ENCODE results near the gene PCSK9. TPM values are rescaled to one million over a fixed set of nuclear protein-coding genes. Genes with fewer than 3 reads are reported as not detected.

The PCSK9 gene
- total and polyA plus RNA-seq, 2 donors, result 0.05 to 0.09 TPM

DNA sequence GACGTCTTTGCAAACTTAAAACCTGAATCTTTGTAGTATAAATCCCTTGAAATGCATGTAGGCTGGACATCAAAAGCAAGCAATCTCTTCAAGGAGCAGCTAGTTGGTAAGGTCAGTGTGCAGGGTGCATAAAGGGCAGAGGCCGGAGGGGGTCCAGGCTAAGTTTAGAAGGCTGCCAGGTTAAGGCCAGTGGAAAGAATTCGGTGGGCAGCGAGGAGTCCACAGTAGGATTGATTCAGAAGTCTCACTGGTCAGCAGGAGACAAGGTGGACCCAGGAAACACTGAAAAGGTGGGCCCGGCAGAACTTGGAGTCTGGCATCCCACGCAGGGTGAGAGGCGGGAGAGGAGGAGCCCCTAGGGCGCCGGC, 390 bp upstream of the PCSK9 start:
- Histone ChIP-seq H3K4me3 (ENCODE audit: low read length in 2 of 2) (no peak overlapping the region), H3K27ac (ENCODE audit: low read depth in 1 of 2, low read length in 1 of 2) (no peak overlapping the region), H3K9me3 (ENCODE audit: control insufficient read depth in 2 of 2, insufficient read depth in 1 of 2, low read length in 1 of 2) (peaks cover 0 to 3% of the 10 kb centered on the region in 2 donors), H3K36me3 (ENCODE audit: control insufficient read depth in 2 of 2, insufficient read depth in 2 of 2, low read length in 1 of 2) (no peaks in the 10 kb centered on the region), H3K4me1 (ENCODE audit: control insufficient read depth in 2 of 2, insufficient read depth in 2 of 2, low read length in 2 of 2) (no peaks in the 10 kb centered on the region), H3K27me3 (ENCODE audit: control insufficient read depth in 2 of 2, insufficient read depth in 1 of 2, low read length in 1 of 2) (peaks cover 41 to 76% of the 10 kb centered on the region in 2 donors)
- DNase-seq (ENCODE audit: low read depth in 6 of 9, low spot score in 9 of 9), result no peak
- 47% methylated on average over 9 of the region's 9 CpGs for WGBS

DNA sequence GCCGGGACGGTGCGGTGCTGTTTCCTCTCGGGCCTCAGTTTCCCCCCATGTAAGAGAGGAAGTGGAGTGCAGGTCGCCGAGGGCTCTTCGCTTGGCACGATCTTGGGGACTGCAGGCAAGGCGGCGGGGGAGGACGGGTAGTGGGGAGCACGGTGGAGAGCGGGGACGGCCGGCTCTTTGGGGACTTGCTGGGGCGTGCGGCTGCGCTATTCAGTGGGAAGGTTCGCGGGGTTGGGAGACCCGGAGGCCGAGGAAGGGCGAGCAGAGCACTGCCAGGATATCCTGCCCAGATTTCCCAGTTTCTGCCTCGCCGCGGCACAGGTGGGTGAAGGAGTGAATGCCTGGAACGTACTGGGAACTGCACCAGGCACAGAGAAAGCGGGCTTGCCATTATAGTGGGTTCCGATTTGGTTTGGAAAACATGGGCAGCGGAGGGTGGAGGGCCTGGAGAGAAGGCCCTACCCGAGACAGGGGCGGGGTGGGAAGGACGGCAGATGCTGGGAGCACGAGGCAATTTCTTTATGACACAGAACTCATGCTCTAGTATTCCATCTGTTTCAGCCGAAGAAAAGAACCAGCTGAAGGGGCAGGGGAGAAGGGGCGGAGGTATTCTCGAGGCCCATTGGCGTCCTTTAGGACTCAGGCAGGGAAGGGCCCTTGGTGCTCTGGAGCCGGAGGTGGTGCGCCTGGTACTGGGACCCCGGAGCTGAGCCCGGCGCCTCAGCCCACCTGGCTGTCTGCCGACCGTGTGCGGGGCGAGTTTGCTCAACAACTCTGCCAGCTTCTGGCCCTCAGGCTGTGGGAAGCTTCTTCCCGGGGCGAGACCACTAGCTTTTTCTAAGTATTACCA, 960 bp downstream of the PCSK9 start:
- Histone ChIP-seq H3K4me1 (ENCODE audit: control insufficient read depth in 2 of 2, insufficient read depth in 2 of 2, low read length in 2 of 2) (no peaks in the 10 kb centered on the region), H3K4me3 (ENCODE audit: low read length in 2 of 2) (no peak overlapping the region), H3K9me3 (ENCODE audit: control insufficient read depth in 2 of 2, insufficient read depth in 1 of 2, low read length in 1 of 2) (peaks cover 0 to 3% of the 10 kb centered on the region in 2 donors), H3K27me3 (ENCODE audit: control insufficient read depth in 2 of 2, insufficient read depth in 1 of 2, low read length in 1 of 2) (peaks cover 41 to 69% of the 10 kb centered on the region in 2 donors), H3K27ac (ENCODE audit: low read depth in 1 of 2, low read length in 1 of 2) (no peak overlapping the region), H3K36me3 (ENCODE audit: control insufficient read depth in 2 of 2, insufficient read depth in 2 of 2, low read length in 1 of 2) (no peaks in the 10 kb centered on the region)
- no peak for DNase-seq (ENCODE audit: low read depth in 6 of 9, low spot score in 9 of 9)
- WGBS, result 30% methylated on average over 49 of the region's 49 CpGs

DNA sequence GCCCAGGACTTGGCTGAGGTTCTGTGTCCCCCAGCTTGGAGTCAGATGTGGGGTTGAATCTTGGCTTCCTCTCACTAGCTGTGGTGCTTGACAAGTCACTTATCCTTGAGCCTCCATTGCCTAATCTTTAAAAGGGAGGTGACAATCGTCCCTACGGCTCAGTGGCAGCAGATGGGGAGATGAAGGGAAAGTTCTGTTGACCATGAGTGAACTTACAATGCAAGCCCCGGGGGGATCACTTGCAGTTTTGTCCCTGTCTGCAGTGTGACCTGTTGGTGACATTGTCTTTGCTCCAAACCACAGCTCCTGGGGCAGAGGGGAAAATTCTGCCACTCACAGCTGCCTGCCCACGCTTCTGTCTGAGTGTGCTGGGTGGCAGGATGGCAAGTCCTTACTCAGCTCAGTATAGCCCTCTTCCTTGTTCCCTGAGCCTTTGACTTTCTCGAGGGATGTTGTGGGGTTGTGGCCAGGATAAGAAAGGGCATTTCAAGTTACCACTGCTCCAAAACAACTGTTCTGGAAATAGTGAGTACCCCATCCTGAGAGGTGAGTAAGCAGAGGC, 1.7 kb downstream of the PCSK9 start:
- peaks cover 41 to 66% of the 10 kb centered on the region in 2 donors for H3K27me3 ChIP-seq (ENCODE audit: control insufficient read depth in 2 of 2, insufficient read depth in 1 of 2, low read length in 1 of 2)
- no peak for DNase-seq (ENCODE audit: low read depth in 6 of 9, low spot score in 9 of 9)
- no peak overlapping the region for H3K27ac ChIP-seq (ENCODE audit: low read depth in 1 of 2, low read length in 1 of 2)
- H3K9me3 ChIP-seq (ENCODE audit: control insufficient read depth in 2 of 2, insufficient read depth in 1 of 2, low read length in 1 of 2), result peaks cover 0 to 3% of the 10 kb centered on the region in 2 donors
- no peaks in the 10 kb centered on the region for H3K4me1 ChIP-seq (ENCODE audit: control insufficient read depth in 2 of 2, insufficient read depth in 2 of 2, low read length in 2 of 2)
- WGBS, result 67% methylated on average over 5 of the region's 5 CpGs
- H3K36me3 ChIP-seq (ENCODE audit: control insufficient read depth in 2 of 2, insufficient read depth in 2 of 2, low read length in 1 of 2), result no peaks in the 10 kb centered on the region
- H3K4me3 ChIP-seq (ENCODE audit: low read length in 2 of 2), result no peak overlapping the region

DNA sequence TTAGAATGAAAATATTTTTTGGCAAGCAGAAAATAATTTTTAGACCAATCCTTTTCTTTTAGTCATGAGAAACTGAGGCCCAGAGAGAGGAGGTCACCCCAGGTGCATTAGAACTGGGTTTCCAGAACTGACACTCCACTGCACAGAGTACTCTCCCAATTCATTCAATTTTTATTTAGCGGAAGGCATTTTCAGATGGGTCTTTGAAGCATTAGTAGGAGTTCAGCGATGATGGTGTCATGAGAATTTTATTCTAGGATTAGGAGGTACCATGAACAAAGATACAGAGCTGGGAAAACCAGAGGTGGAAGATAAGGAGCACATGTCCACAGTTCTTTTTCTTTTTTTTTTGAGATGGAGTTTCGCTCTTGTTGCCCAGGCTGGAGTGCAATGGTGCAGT, 2.3 kb downstream of the PCSK9 start:
- no peak for DNase-seq (ENCODE audit: low read depth in 6 of 9, low spot score in 9 of 9)
- H3K27ac ChIP-seq (ENCODE audit: low read depth in 1 of 2, low read length in 1 of 2), result no peak overlapping the region
- no peaks in the 10 kb centered on the region for H3K4me1 ChIP-seq (ENCODE audit: control insufficient read depth in 2 of 2, insufficient read depth in 2 of 2, low read length in 2 of 2)
- H3K4me3 ChIP-seq (ENCODE audit: low read length in 2 of 2), result no peak overlapping the region
- H3K27me3 ChIP-seq (ENCODE audit: control insufficient read depth in 2 of 2, insufficient read depth in 1 of 2, low read length in 1 of 2), result peaks cover 39 to 63% of the 10 kb centered on the region in 2 donors
- peaks cover 0 to 3% of the 10 kb centered on the region in 2 donors for H3K9me3 ChIP-seq (ENCODE audit: control insufficient read depth in 2 of 2, insufficient read depth in 1 of 2, low read length in 1 of 2)
- H3K36me3 ChIP-seq (ENCODE audit: control insufficient read depth in 2 of 2, insufficient read depth in 2 of 2, low read length in 1 of 2), result no peaks in the 10 kb centered on the region
- over 99% methylated on average over 3 of the region's 3 CpGs for WGBS

DNA sequence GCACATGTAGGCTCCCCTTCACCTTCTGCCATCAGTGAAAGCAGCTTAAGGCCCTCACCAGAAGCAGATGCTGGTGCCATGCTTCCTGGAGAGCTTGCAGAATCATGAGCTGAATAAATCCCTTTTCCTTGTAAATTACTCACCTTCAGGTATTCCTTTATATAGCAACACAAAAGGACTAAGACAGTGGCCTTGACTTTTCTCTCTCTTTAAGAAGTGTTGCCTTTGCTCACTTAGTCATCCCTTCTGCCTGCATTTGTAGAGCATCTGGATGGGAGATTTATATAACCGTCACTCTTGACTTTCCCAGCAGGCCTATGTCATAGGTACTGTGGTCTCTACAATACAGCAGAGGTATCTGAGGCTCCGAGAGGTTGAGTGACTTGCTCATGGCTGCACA, 3.7 kb downstream of the PCSK9 start:
- Histone ChIP-seq H3K27me3 (ENCODE audit: control insufficient read depth in 2 of 2, insufficient read depth in 1 of 2, low read length in 1 of 2) (peaks cover 36 to 50% of the 10 kb centered on the region in 2 donors), H3K36me3 (ENCODE audit: control insufficient read depth in 2 of 2, insufficient read depth in 2 of 2, low read length in 1 of 2) (no peaks in the 10 kb centered on the region), H3K4me3 (ENCODE audit: low read length in 2 of 2) (no peak overlapping the region), H3K4me1 (ENCODE audit: control insufficient read depth in 2 of 2, insufficient read depth in 2 of 2, low read length in 2 of 2) (no peaks in the 10 kb centered on the region), H3K27ac (ENCODE audit: low read depth in 1 of 2, low read length in 1 of 2) (no peak overlapping the region), H3K9me3 (ENCODE audit: control insufficient read depth in 2 of 2, insufficient read depth in 1 of 2, low read length in 1 of 2) (peaks cover 0 to 3% of the 10 kb centered on the region in 2 donors)
- DNase-seq (ENCODE audit: low read depth in 6 of 9, low spot score in 9 of 9), result no peak
- 95% methylated on average over 2 of the region's 2 CpGs for WGBS

GRCh38 chr1:55043726-55044125, 4.4 kb downstream of the PCSK9 start:
- Histone ChIP-seq H3K27me3 (ENCODE audit: control insufficient read depth in 2 of 2, insufficient read depth in 1 of 2, low read length in 1 of 2) (peaks cover 30 to 43% of the 10 kb centered on the region in 2 donors), H3K9me3 (ENCODE audit: control insufficient read depth in 2 of 2, insufficient read depth in 1 of 2, low read length in 1 of 2) (peaks cover 0 to 3% of the 10 kb centered on the region in 2 donors), H3K36me3 (ENCODE audit: control insufficient read depth in 2 of 2, insufficient read depth in 2 of 2, low read length in 1 of 2) (no peaks in the 10 kb centered on the region), H3K4me3 (ENCODE audit: low read length in 2 of 2) (no peak overlapping the region), H3K4me1 (ENCODE audit: control insufficient read depth in 2 of 2, insufficient read depth in 2 of 2, low read length in 2 of 2) (no peaks in the 10 kb centered on the region), H3K27ac (ENCODE audit: low read depth in 1 of 2, low read length in 1 of 2) (no peak overlapping the region)
- DNase-seq (ENCODE audit: low read depth in 6 of 9, low spot score in 9 of 9), result no peak
- 99% methylated on average over 9 of the region's 9 CpGs for WGBS

DNA sequence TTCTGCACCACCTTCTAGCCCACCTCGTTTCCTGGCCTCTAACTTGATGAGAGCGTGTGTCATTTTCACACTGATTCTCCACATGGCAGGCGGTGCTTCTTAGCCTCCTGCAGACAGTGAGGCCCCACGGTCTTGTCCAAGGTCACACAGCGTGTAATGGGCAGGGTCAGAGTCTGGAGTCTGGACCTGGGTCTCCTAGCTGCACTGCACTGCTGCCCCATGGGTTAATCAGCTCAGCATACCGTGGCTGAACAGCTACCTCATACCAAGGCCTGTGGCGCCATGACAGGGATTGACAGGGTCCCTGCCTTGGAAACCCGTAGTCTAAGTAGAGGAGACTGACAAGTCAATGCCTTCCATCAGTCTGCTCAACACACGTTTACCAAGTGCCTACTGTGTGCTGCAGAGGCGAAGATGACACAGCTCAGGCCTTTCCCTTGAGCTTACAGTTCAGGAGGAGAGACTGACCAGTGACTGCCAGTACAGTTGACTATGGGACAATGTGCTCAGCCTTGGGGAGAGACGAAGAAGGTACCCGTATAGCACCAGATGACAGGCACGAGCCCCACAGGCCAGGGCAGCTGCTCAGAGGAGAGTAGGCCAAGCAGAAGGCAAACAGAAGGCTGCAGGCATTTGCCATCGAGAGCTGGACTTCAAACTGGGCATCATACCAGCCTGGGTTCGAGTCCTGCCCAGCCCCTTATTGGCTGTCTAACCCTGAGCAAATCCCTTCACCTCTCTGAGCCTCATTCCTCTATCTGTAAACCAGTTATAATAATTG, 5.5 kb downstream of the PCSK9 start:
- no peaks in the 10 kb centered on the region for H3K36me3 ChIP-seq (ENCODE audit: control insufficient read depth in 2 of 2, insufficient read depth in 2 of 2, low read length in 1 of 2)
- H3K27me3 ChIP-seq (ENCODE audit: control insufficient read depth in 2 of 2, insufficient read depth in 1 of 2, low read length in 1 of 2), result peaks cover 20 to 32% of the 10 kb centered on the region in 2 donors
- no peak for DNase-seq (ENCODE audit: low read depth in 6 of 9, low spot score in 9 of 9)
- no peaks in the 10 kb centered on the region for H3K4me1 ChIP-seq (ENCODE audit: control insufficient read depth in 2 of 2, insufficient read depth in 2 of 2, low read length in 2 of 2)
- H3K4me3 ChIP-seq (ENCODE audit: low read length in 2 of 2), result no peak overlapping the region
- no peak overlapping the region for H3K27ac ChIP-seq (ENCODE audit: low read depth in 1 of 2, low read length in 1 of 2)
- 94% methylated on average over 15 of the region's 15 CpGs for WGBS
- H3K9me3 ChIP-seq (ENCODE audit: control insufficient read depth in 2 of 2, insufficient read depth in 1 of 2, low read length in 1 of 2), result peaks cover 0 to 3% of the 10 kb centered on the region in 2 donors

DNA sequence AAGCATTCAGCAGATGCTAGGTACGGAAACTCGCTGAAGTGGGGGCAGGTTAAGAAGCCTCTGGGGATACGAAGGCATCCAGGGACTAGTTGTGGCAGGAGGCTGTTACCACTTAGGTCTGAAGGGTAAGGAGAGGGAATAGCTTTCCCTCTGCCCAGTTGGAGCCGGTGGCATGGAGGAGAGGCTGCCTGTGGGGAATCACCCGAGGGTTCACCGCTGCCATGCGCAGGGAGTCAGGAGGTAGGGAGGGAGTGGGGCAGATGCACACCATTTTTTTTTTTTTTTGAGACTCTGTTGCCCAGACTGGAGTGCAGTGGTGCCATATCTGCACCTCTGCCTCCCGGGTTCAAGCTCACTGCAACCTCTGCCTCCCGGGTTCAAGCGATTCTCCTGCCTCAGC, 6.1 kb downstream of the PCSK9 start:
- Histone ChIP-seq H3K27me3 (ENCODE audit: control insufficient read depth in 2 of 2, insufficient read depth in 1 of 2, low read length in 1 of 2) (peaks cover 14 to 26% of the 10 kb centered on the region in 2 donors), H3K36me3 (ENCODE audit: control insufficient read depth in 2 of 2, insufficient read depth in 2 of 2, low read length in 1 of 2) (no peaks in the 10 kb centered on the region), H3K4me1 (ENCODE audit: control insufficient read depth in 2 of 2, insufficient read depth in 2 of 2, low read length in 2 of 2) (no peaks in the 10 kb centered on the region), H3K27ac (ENCODE audit: low read depth in 1 of 2, low read length in 1 of 2) (no peak overlapping the region), H3K4me3 (ENCODE audit: low read length in 2 of 2) (no peak overlapping the region), H3K9me3 (ENCODE audit: control insufficient read depth in 2 of 2, insufficient read depth in 1 of 2, low read length in 1 of 2) (peaks cover 0 to 3% of the 10 kb centered on the region in 2 donors)
- 97% methylated on average over 10 of the region's 10 CpGs for WGBS
- DNase-seq (ENCODE audit: low read depth in 6 of 9, low spot score in 9 of 9), result no peak

DNA sequence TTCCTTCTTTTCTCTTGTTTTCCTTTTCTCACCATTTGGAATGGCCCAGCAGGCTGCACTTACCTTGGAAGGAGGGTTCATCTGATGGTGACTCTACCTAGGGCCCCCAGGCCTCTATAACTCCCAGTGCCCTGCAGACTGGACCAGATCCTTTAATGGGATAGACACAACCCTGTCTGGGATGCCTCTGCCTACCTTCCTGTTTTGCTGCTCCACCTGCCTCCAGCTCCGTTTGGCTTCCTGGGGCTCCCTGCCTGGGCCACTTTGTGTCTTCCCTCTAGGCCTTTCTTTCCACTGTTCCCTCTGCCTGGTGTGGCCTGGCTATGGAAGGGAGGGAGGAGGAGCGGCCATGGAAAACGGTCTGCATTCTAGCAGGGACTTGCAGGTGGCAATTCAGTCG, 7.5 kb downstream of the PCSK9 start:
- Histone ChIP-seq H3K4me3 (ENCODE audit: low read length in 2 of 2) (no peak overlapping the region), H3K36me3 (ENCODE audit: control insufficient read depth in 2 of 2, insufficient read depth in 2 of 2, low read length in 1 of 2) (no peaks in the 10 kb centered on the region), H3K4me1 (ENCODE audit: control insufficient read depth in 2 of 2, insufficient read depth in 2 of 2, low read length in 2 of 2) (no peaks in the 10 kb centered on the region), H3K9me3 (ENCODE audit: control insufficient read depth in 2 of 2, insufficient read depth in 1 of 2, low read length in 1 of 2) (peaks cover 0 to 3% of the 10 kb centered on the region in 2 donors), H3K27ac (ENCODE audit: low read depth in 1 of 2, low read length in 1 of 2) (no peak overlapping the region), H3K27me3 (ENCODE audit: control insufficient read depth in 2 of 2, insufficient read depth in 1 of 2, low read length in 1 of 2) (peaks cover 3 to 13% of the 10 kb centered on the region in 2 donors)
- no peak for DNase-seq (ENCODE audit: low read depth in 6 of 9, low spot score in 9 of 9)
- 96% methylated on average over 4 of the region's 4 CpGs for WGBS

Measured in thymus (tissue), 11 donors.